Esophagus muscularis mucosa (tissue), 4 donors: Measurements from ENCODE around the gene MRPL43.

Source experiments
- EP300 ChIP-seq: sonication (generic); formaldehyde crosslinking; IDR thresholded peaks from one replicate; pipeline ENCODE4 v1.6.1; 2017; ENCODE audit warnings: antibody characterized with exemption
- POLR2A ChIP-seq: fragments of 450-650 bp; IDR thresholded peaks from one replicate; pipeline ENCODE4 v1.6.1; 2017; ENCODE audit warnings: antibody characterized with exemption, moderate library complexity, mild to moderate bottlenecking, low read depth
- POLR2AphosphoS5 ChIP-seq, 2 donors: sonication (generic); formaldehyde crosslinking; IDR thresholded peaks; one replicate each; pipeline ENCODE4 v1.6.1; 2017; ENCODE audit warnings: antibody characterized with exemption in 2 of 2
- TF ChIP-seq, protein P1 (sequence below), 3 experiments: fragments of 200-600 bp in 2 of 3; fragments of 450-650 bp in 1 of 3; sonication (generic) in 2 of 3; IDR thresholded peaks; one replicate each; pipeline ENCODE4 v1.5.1; 2017 to 2019; ENCODE audit warnings: antibody characterized with exemption in 3 of 3, mild to moderate bottlenecking in 2 of 3, moderate library complexity in 1 of 3

DNA sequence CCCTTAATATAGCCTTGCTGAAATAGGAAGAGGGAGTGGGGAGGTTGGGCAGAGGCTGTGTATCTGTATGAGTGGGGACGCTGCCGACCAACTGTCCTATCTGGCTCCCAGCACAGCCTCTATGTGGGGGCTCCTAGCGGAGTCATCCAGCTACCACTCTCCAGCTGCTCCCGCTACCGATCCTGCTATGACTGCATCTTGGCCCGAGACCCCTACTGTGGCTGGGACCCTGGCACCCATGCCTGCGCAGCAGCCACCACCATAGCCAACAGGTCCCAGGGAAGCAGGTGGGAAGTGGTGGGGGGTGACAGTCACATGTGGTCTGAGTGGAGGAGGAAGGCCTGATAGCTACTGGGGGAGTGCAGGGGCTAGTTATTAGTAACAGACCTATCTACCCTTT lies 6.6 kb downstream of the MRPL43 start:
- TF ChIP-seq, protein P1, sequence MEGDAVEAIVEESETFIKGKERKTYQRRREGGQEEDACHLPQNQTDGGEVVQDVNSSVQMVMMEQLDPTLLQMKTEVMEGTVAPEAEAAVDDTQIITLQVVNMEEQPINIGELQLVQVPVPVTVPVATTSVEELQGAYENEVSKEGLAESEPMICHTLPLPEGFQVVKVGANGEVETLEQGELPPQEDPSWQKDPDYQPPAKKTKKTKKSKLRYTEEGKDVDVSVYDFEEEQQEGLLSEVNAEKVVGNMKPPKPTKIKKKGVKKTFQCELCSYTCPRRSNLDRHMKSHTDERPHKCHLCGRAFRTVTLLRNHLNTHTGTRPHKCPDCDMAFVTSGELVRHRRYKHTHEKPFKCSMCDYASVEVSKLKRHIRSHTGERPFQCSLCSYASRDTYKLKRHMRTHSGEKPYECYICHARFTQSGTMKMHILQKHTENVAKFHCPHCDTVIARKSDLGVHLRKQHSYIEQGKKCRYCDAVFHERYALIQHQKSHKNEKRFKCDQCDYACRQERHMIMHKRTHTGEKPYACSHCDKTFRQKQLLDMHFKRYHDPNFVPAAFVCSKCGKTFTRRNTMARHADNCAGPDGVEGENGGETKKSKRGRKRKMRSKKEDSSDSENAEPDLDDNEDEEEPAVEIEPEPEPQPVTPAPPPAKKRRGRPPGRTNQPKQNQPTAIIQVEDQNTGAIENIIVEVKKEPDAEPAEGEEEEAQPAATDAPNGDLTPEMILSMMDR (IDR thresholded peaks at IDR 0.05): no peak
- TF ChIP-seq EP300 (no peak), POLR2A (no peak), POLR2AphosphoS5 (IDR thresholded peaks at IDR 0.05) (no peak)
